ES-I3 (cell line): Measurements from ENCODE around the gene METTL16.
"Not testable (repeated sequence)": the region's sequence is repeated elsewhere in the genome, so short reads cannot be mapped to it uniquely, and the experiment has no call there.

Source experiments
- H3K36me3 ChIP-seq: 2 replicates; pipeline ENCODE4 v1.6.1; 2013; ENCODE audit warnings: mild to moderate bottlenecking, low read length, control low read depth, moderate library complexity; ENCODE audit not compliant: insufficient read depth
- H3K4me1 ChIP-seq: 2 replicates; pipeline ENCODE4 v1.6.1; 2013; ENCODE audit warnings: mild to moderate bottlenecking, control low read depth, low read length; ENCODE audit not compliant: insufficient read depth
- H3K9ac ChIP-seq: 2 replicates; pipeline ENCODE4 v1.6.1; 2013; ENCODE audit warnings: low read depth, mild to moderate bottlenecking, low read length, moderate library complexity
- H3K9me3 ChIP-seq: 2 replicates; pipeline ENCODE4 v1.6.1; 2013; ENCODE audit warnings: mild to moderate bottlenecking, low read length, moderate library complexity; ENCODE audit not compliant: control insufficient read depth, insufficient read depth

METTL16 gene

DNA sequence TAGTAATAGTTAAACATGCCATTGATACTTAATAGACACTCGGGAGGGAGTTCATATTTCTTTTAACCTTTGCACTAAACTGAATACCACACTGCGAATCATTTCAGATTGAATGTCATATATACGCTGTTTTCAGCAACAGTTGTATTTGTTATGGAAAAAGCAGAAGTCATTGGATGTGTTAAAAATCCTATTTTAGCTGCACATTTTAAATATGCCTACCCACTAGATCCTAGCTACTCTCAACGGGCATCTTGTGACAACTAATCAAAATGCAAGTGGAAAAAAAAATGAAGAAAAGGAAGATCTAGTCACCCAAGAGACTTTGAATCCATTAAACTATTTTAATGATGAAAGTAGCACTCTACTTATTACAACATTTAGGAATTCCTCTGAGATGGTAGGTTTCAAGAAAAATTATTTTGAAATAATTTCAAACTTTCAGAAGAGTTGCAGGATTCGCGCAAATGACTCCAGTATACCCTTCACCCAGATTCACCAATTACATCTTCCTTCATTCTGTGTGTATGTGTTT lies 59.4 kb downstream of the METTL16 start:
- Histone ChIP-seq H3K4me1 (no peaks in the 10 kb centered on the region), H3K36me3 (no peaks in the 10 kb centered on the region), H3K9ac (no peak overlapping the region), H3K9me3 (no peaks in the 10 kb centered on the region)

DNA sequence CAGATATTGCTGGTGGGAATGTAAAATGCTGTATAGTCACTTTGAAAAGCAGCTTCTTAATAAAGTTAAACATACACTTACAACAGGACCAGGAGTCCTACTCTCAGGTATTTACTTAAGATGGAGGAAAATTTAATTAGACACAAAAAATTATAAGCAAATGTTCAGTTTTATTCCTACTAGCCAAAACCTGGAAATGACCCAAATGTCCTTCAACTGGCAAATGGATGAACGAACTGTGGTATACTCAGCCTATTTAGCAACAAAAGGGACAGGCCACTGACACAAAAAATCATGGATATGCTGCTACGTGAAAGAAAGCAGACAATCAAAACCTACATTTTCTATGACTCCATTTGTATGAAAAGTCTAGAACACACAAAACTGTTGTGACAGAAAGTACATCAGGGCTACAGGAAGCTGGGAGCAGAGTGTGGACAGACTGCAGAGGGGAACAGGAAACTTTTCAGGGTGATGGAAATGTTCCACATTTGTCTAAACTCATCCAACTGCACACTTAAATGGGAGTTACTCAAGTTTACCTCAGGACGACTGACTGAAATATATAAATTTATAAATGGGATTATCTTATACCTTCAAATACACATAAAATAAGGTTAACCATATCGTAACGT lies 61.6 kb downstream of the METTL16 start:
- Histone ChIP-seq H3K4me1 (no peaks in the 10 kb centered on the region), H3K9ac (no peak overlapping the region), H3K36me3 (peaks cover 3% of the 10 kb centered on the region; the same call in 1 of the 2 replicates), H3K9me3 (no peaks in the 10 kb centered on the region)

DNA sequence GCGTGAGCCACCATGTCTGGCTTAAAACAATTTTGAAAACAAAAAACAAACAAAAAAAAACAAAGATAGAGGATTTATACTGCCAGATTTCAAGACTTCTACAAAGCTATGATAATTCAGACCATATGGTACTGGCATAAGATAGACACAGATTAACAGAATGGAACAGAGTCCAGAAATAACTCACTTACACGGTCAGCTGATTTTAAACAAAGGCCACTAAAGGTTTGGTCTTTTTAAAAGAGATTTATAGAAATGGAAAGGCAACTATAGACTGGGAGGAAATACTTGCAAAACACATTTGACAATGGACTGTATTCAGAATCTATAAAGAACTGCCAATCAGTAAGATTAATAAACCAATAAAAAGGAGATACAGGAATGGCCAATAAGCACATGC lies 62.2 kb downstream of the METTL16 start:
- Histone ChIP-seq H3K4me1 (no peaks in the 10 kb centered on the region), H3K9ac (no peak overlapping the region), H3K9me3 (no peaks in the 10 kb centered on the region), H3K36me3 (peaks cover 4% of the 10 kb centered on the region; the same call in 1 of the 2 replicates)

DNA sequence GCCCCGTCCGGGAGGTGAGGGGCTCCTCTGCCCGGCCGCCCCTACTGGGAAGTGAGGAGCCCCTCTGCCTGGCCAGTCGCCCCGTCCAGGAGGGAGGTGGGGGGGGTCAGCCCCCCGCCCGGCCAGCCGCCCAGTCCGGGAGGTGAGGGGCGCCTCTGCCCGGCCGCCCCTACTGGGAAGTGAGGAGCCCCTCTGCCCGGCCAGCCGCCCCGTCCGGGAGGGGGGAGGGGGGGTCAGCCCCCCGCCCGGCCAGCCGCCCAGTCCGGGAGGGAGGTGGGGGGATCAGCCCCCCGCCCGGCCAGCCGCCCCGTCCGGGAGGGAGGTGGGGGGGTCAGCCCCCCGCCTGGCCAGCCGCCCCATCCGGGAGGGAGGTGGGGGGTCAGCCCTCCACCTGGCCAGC lies 64.2 kb downstream of the METTL16 start:
- not testable (repeated sequence) for H3K9ac ChIP-seq, H3K9me3 ChIP-seq, H3K36me3 ChIP-seq, H3K4me1 ChIP-seq

DNA sequence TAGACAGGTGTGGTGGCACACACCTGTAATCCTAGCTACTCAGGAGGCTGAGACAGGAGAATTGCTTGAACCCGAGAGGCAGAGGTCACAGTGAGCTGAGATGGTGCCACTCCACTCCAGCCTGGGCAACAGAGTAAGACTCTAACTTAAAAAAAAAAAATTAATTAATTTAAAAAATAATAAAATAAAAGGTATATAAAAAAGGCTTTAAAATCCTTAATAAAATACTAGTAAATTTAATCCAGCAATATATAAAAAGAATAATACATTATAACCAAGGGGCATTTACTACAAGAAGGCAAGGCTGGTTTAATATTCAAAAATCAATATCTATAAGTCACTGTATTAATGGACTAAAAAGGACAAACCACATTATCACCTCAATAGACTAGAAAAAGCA lies 66.0 kb downstream of the METTL16 start:
- Histone ChIP-seq H3K4me1 (no peaks in the 10 kb centered on the region), H3K9me3 (no peaks in the 10 kb centered on the region), H3K9ac (no peak overlapping the region), H3K36me3 (peaks cover 4% of the 10 kb centered on the region; the same call in 1 of the 2 replicates)

DNA sequence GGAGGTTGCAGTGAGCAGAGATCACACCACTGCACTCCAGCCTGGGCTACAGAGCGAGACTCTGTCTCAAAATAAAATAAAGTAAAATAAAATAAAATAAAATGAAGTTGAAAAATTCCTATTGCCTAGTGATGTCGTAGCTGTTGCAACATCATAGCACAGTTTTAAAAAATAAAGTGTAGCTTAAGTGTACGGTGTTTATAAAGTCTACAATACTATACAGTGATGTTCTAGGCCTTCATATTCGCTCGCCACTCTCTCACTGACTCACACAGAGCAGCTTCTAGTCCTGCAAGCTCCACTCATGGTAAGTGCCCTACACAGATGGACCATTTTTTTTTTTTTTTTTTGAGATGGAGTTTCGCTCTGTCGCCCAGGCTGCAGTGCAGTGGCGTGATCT lies 67.3 kb downstream of the METTL16 start:
- H3K9ac ChIP-seq = no peak overlapping the region
- no peaks in the 10 kb centered on the region for H3K4me1 ChIP-seq
- H3K9me3 ChIP-seq = no peaks in the 10 kb centered on the region
- H3K36me3 ChIP-seq = peaks cover 6% of the 10 kb centered on the region; the same call in 1 of the 2 replicates

DNA sequence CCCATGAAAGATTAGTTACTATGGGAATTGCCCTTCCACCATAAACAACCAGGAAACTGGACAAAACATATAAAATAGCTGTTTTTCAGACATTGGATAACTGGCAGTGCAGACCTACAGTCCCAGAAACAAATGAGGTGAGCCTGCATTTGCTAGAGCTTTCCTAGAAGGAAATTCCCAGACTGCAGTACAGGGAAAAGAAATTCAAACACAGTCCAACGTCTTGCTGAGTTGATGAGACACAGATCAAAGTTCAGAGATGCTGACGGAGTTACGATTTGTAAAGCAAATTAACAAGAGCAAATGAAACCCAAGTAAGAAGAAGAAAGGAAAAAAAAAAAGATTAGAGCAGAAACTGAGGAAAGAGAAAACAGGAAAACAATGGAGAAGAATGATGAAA lies 69.5 kb downstream of the METTL16 start:
- Histone ChIP-seq H3K9me3 (no peaks in the 10 kb centered on the region), H3K36me3 (peaks cover 11% of the 10 kb centered on the region), H3K4me1 (no peaks in the 10 kb centered on the region), H3K9ac (no peak overlapping the region)

DNA sequence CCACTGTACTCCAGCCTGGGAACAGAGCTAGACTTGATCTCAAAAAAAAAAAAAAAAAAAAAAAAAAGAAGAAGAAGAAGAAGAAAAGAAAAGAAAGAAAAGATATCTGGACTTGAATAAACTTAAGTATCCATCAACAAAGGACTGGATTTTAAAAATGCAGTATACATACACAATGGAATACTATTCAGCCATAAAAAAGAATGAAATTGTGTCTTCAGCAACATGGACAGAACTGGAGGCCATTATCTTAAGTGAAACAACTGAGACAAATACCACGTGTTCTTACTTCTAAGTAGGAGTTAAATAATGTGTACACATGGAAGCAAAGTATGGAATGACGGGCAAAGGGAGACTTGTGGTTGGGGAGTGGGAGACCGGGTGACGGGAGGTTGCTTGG lies 70.8 kb downstream of the METTL16 start:
- Histone ChIP-seq H3K36me3 (peaks cover 16% of the 10 kb centered on the region), H3K4me1 (no peaks in the 10 kb centered on the region; the same call in 1 of the 2 replicates), H3K9ac (no peak overlapping the region), H3K9me3 (no peaks in the 10 kb centered on the region)

DNA sequence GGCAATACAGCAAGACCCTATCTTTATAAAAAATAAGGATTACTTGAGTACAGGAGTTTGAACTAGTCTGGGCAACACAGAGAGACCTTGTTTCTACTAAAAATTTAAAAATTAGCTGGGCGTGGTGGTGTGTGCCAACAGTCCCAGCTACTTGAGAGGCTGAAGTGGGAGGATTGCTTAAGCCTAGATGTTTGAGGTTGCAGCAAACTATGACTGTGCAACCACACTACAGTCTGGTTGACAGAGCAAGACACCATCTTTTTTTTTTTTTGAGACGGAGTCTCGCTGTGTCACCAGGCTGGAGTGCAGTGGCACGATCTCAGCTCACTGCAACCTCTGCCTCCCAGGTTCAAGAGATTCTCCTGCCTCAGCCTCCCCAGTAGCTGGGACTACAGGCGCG lies 71.7 kb downstream of the METTL16 start:
- H3K9ac ChIP-seq, H3K9me3 ChIP-seq, H3K4me1 ChIP-seq: not testable (repeated sequence)
- peaks cover 12% of the 10 kb centered on the region for H3K36me3 ChIP-seq

DNA sequence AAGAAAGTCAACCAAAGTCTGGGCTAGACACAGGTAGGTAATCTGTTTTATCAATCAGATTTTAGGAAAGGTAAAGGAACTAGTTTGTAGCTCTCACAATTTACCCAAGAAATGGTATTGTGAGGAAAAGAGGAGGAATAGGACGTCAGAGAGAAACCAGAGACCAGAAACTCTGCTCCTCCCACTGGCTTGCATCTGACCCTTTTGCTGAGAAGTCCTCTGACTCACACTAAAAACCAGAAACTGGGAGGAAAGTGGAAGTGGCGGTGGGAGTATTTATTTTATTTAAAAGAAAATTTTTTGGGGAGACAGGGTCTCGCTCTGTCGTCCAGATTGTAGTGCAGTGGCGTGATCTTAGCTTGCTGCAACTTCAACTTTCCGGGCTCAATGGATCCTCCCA lies 72.9 kb downstream of the METTL16 start:
- H3K36me3 ChIP-seq = peaks cover 11% of the 10 kb centered on the region
- H3K9ac ChIP-seq = no peak overlapping the region
- H3K4me1 ChIP-seq = peaks cover 13% of the 10 kb centered on the region
- H3K9me3 ChIP-seq = no peaks in the 10 kb centered on the region

DNA sequence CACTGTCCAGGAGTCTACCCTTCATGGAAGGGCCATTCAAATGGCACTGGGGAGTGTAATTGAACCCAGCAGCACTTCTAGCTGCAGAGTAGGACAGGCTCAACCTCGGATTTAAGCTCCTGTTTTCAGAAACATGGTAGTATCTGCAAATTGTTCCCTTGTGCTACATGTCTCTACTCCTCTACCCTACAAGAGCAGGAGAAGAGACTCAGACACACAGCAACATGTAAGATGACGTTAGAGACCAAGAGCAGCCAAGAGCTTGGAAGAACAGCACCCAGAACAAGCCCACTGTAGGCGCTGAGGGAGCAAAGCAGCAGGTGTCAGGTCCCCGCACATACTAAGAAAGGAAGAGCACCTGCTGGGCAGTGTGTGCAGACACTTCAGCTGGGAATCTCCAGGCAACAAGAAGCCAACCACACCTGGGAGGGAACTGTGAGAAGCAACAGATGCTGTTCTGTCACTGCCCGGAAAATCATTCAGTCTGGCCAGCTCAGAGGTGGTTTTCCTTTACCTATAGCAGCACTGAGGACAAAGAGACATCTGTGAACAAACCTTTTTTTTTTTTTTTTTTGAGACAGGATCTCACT lies 75.3 kb downstream of the METTL16 start:
- no peak overlapping the region for H3K9ac ChIP-seq
- peaks cover 11% of the 10 kb centered on the region for H3K36me3 ChIP-seq
- peaks cover 13% of the 10 kb centered on the region for H3K4me1 ChIP-seq

DNA sequence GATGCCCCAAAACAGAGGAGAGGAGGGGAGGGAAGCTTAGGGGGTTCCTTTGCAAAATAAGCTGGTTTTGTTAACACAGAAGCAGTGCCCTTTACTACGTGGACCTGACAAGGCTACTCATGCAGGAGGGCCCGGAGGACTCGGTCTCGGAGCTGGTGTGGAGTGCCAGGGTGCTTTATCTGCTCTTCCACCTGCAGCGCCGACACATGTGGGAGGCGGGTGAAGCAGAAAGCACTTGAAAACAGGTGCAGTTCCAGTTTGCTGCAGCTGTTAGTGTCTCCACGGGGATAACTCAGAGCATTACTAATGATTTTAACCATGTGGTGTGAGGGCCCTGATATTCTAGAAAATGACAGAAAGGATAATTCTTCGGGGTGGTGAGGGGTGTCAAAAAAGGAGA lies 75.8 kb downstream of the METTL16 start:
- Histone ChIP-seq H3K9me3 (no peaks in the 10 kb centered on the region), H3K4me1 (peaks cover 13% of the 10 kb centered on the region), H3K9ac (no peak overlapping the region), H3K36me3 (peaks cover 11% of the 10 kb centered on the region)

More for the DNA sequence above, 75.3 kb downstream of the METTL16 start:
- no peaks in the 10 kb centered on the region for H3K9me3 ChIP-seq

DNA sequence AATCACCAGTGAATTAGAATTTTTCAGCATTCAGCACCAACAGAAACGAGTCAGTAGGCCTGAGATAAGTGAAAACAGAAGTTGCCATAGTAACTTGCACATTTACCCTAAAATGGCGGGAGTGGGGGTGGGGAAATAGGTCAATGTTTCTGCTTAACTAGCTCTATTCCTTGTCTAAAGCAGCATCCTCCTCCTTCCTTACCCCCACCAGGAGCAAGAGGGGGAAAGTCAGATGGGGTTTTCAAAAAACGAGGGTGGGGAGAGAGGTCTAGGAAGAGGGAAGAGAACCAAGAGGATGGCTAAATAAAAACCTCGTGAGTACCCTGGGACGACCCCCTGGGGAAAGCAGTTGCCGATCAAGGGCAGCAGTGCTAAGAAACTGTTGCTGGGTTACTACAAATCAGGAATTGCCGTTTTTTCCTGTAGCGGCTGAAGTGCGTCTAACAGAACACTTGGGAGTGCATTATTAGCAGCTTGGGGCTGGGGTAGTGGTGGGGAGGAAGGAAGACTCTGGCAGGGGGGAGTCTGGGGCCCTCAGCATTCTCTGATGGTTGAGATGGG lies 76.4 kb downstream of the METTL16 start:
- peaks cover 13% of the 10 kb centered on the region for H3K4me1 ChIP-seq
- peaks cover 11% of the 10 kb centered on the region for H3K36me3 ChIP-seq
- no peaks in the 10 kb centered on the region for H3K9me3 ChIP-seq
- peak overlapping the region; percentile 16; the same call in 1 of the 2 replicates for H3K9ac ChIP-seq

DNA sequence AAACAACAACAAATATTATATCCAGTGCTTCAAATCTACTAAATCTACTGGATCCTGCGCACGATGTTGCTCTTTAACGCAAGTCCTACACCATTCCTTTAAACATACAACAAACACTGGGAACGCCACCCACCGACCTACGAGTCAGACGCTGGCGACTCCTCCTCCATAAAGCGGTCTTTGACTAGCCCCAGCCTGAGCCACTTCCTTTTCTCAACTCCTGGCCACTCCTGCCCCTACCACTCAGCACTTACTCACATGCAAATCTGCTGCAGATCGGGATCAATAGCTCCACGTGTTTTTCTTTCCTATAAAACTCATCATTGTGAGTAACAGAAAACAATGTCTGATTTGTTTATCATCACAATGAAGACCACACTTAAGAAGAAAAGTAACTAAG lies 78.0 kb downstream of the METTL16 start:
- no peaks in the 10 kb centered on the region for H3K9me3 ChIP-seq
- peaks cover 9% of the 10 kb centered on the region for H3K36me3 ChIP-seq
- no peak overlapping the region for H3K9ac ChIP-seq
- peaks cover 13% of the 10 kb centered on the region for H3K4me1 ChIP-seq

DNA sequence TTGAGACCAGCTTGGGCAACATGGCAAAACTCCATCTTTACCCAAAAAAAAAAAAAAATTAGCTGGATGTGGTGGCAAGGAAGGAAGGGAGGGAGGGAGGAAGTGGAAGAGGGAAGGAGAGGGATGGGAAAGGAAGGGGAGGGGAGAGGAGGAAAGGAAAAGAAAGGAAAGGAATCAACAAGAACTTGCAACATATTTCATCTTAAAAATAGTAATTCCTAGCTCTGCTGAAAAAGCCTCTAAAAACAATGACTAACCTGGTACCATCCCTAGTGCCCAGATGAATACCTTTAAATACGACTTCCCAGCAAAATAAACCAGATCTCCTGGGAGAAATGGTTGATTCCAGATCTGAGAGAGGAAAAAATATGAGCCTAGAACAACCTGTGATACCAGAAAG lies 83.8 kb downstream of the METTL16 start:
- Histone ChIP-seq H3K36me3 (peaks cover 5% of the 10 kb centered on the region), H3K9ac (no peak overlapping the region), H3K9me3 (no peaks in the 10 kb centered on the region), H3K4me1 (no peaks in the 10 kb centered on the region)
